Esophagus muscularis mucosa (tissue), 4 donors: Measurements from ENCODE around the gene LRPPRC. TPM values are rescaled to one million over a fixed set of nuclear protein-coding genes. Genes with fewer than 3 reads are reported as not detected.

Experiments used
- DNase-seq: peaks from one replicate; pipeline ENCODE4 v3.0.0-alpha.2; 2017; ENCODE audit errors: extremely low spot score
- H3K27ac ChIP-seq, 4 donors: fragments of 200-600 bp; sonication (generic); replicated peaks in 1 of 4; 1 replicate in 3 of 4; 2 replicates in 1 of 4; pipeline ENCODE4 v1.5.1; 2016 to 2019; ENCODE audit warnings: mild to moderate bottlenecking in 1 of 4
- H3K27me3 ChIP-seq, 4 donors: fragments of 200-600 bp; sonication (generic); one replicate each; pipeline versions ENCODE4 v1.5.1 to v1.6.0; 2016 to 2019
- H3K36me3 ChIP-seq, 4 donors: fragments of 200-600 bp; sonication (generic); one replicate each; pipeline ENCODE4 v1.5.1; 2016 to 2019
- H3K4me1 ChIP-seq, 4 donors: fragments of 200-600 bp; sonication (generic); one replicate each; pipeline ENCODE4 v1.5.1; 2016 to 2019
- H3K4me3 ChIP-seq, 4 donors: fragments of 200-600 bp; sonication (generic); 1 replicate in 2 of 4; 2 replicates in 2 of 4; pipeline ENCODE4 v1.5.1; 2016 to 2019; ENCODE audit warnings: mild to moderate bottlenecking in 4 of 4, moderate library complexity in 1 of 4
- H3K9me3 ChIP-seq, 4 donors: fragments of 200-600 bp; sonication (generic); 1 replicate in 3 of 4; 2 replicates in 1 of 4; pipeline ENCODE4 v1.5.1; 2016 to 2019
- CTCF ChIP-seq, 3 experiments: fragments of 200-600 bp in 2 of 3; fragments of 450-650 bp in 1 of 3; sonication (generic) in 2 of 3; IDR thresholded peaks; one replicate each; pipeline ENCODE4 v1.5.1; 2017 to 2019; ENCODE audit warnings: antibody characterized with exemption in 3 of 3, mild to moderate bottlenecking in 2 of 3, moderate library complexity in 1 of 3
- EP300 ChIP-seq: sonication (generic); formaldehyde crosslinking; IDR thresholded peaks from one replicate; pipeline ENCODE4 v1.6.1; 2017; ENCODE audit warnings: antibody characterized with exemption
- POLR2A ChIP-seq: fragments of 450-650 bp; IDR thresholded peaks from one replicate; pipeline ENCODE4 v1.6.1; 2017; ENCODE audit warnings: antibody characterized with exemption, moderate library complexity, mild to moderate bottlenecking, low read depth
- POLR2AphosphoS5 ChIP-seq, 2 donors: sonication (generic); formaldehyde crosslinking; IDR thresholded peaks; one replicate each; pipeline ENCODE4 v1.6.1; 2017; ENCODE audit warnings: antibody characterized with exemption in 2 of 2
- WGBS: methylation state at CpG from one replicate; pipeline ENCODE4 v1.1.5; 2018; 5-methylcytosine and 5-hydroxymethylcytosine counted together
- intact Hi-C: fragments of 100-400 bp; cut with DNase I; formaldehyde crosslinking; loops from one replicate; pipeline ENCODE4 v1.15.1; 2023
- small RNA-seq, 3 donors: library from RNA; depleted of rRNA; stranded (forward); fragments of <200 nt; gene quantifications; one replicate each; pipeline ENCODE3, GENCODE V24; 2016
- total RNA-seq, 4 donors: library from RNA; depleted of rRNA; stranded (reverse); fragments of >200 nt; gene quantifications; one replicate each; pipeline versions ENCODE4 v1.1.0 to v1.2.1, GENCODE V29; 2016

LRPPRC gene
- total RNA-seq, 4 donors from 2014 or later = 38.4 to 44.6 (median 43.0) TPM

- TF ChIP-seq CTCF (IDR thresholded peaks at IDR 0.05) (no peak), POLR2A (no peak), POLR2AphosphoS5 (IDR thresholded peaks at IDR 0.05) (no peak)
- Histone ChIP-seq H3K27ac (no peak overlapping the region), H3K9me3 (no peaks in the 10 kb centered on the region), H3K4me3 (no peak overlapping the region), H3K27me3 (peaks cover 0 to 3% (median 0%) of the 10 kb centered on the region in 4 donors), H3K4me1 (no peaks in the 10 kb centered on the region), H3K36me3 (no peaks in the 10 kb centered on the region)
- 77% methylated on average over 14 of the region's 14 CpGs for WGBS
- DNase-seq = peak; percentile 88
- intact Hi-C loops = no loop called here
Observed at GRCh38 chr2:43839776-43840564, 155.8 kb downstream of the LRPPRC start.

- Histone ChIP-seq H3K4me3 (no peak within 1 kb of the TSS), H3K36me3 (no peaks in the 10 kb centered on the region), H3K9me3 (no peaks in the 10 kb centered on the region), H3K4me1 (no peaks in the 10 kb centered on the region), H3K27ac (no peak within 1 kb of the TSS), H3K27me3 (peaks cover 0 to 3% (median 0%) of the 10 kb centered on the region in 4 donors)
- intact Hi-C loops = no loop called here
- 90% methylated on average over 7 of the region's 20 CpGs for WGBS
- TF ChIP-seq CTCF (IDR thresholded peaks at IDR 0.05) (no peak), POLR2A (no peak), POLR2AphosphoS5 (IDR thresholded peaks at IDR 0.05) (no peak), EP300 (no peak)
- peak; percentile 79 for DNase-seq
Observed at GRCh38 chr2:43838560-43839267, 157.1 kb downstream of the LRPPRC start, which contains the start of the genes ABCG5 and ABCG8. TSS of gene ABCG5 (minus strand) at chr2:43838839. CDS start at chr2:43838679, 160 bp downstream. TSS of gene ABCG8 (plus strand) at chr2:43838971. CDS start at chr2:43839054, 83 bp downstream.

- H3K27me3 ChIP-seq = peaks cover 0 to 4% (median 0%) of the 10 kb centered on the region in 4 donors
- no peak for TF ChIP-seq POLR2AphosphoS5 (IDR thresholded peaks at IDR 0.05)
- no peak for TF ChIP-seq CTCF (IDR thresholded peaks at IDR 0.05)
- no peak for TF ChIP-seq EP300
- TF ChIP-seq POLR2A = no peak
- H3K4me3 ChIP-seq = no peak overlapping the region
- DNase-seq = peak; percentile 62
- 91% methylated on average over 19 of the region's 21 CpGs for WGBS
- no peak overlapping the region for H3K27ac ChIP-seq
- intact Hi-C loops = no loop called here
- no peaks in the 10 kb centered on the region for H3K4me1 ChIP-seq
- no peaks in the 10 kb centered on the region for H3K36me3 ChIP-seq
- no peaks in the 10 kb centered on the region for H3K9me3 ChIP-seq
Observed at GRCh38 chr2:43837831-43838559, 157.8 kb downstream of the LRPPRC start.

- intact Hi-C loops = no loop called here
- Histone ChIP-seq H3K27me3 (peaks cover 0 to 13% (median under 1%) of the 10 kb centered on the region in 4 donors), H3K36me3 (no peaks in the 10 kb centered on the region), H3K27ac (no peak overlapping the region), H3K4me3 (no peak overlapping the region), H3K4me1 (peaks cover 0 to 3% (median 2%) of the 10 kb centered on the region in 4 donors), H3K9me3 (no peaks in the 10 kb centered on the region)
- no peak for TF ChIP-seq POLR2AphosphoS5 (IDR thresholded peaks at IDR 0.05)
- no peak for TF ChIP-seq EP300
- TF ChIP-seq POLR2A = no peak
- no peak for TF ChIP-seq CTCF (IDR thresholded peaks at IDR 0.05)
- 82% methylated on average over 4 of the region's 4 CpGs for WGBS
- DNase-seq = peak; percentile 45
Observed at GRCh38 chr2:43837033-43837432, 158.8 kb downstream of the LRPPRC start.

Small RNAs within 50 kb of the gene (small RNA-seq; reads per million reads assigned to genes)
- gene RN7SL455P (0 reads per million in 3 donors), gene RNU6-1048P (0 reads per million in 3 donors)

Other genes starting within 250 kb of the LRPPRC start
- gene DYNC2LI1, start 221.9 kb downstream of the LRPPRC start, total RNA-seq = 10 to 100 TPM; 15.6 to 19.1 (median 17.7) TPM
- gene ABCG5, start 157.2 kb downstream of the LRPPRC start, total RNA-seq = not detected
- not detected for gene ABCG8, start 157.0 kb downstream of the LRPPRC start, total RNA-seq
- gene PPM1B, start 172.9 kb upstream of the LRPPRC start, total RNA-seq = 10 to 100 TPM; 61.4 to 92.7 (median 75.8) TPM